HUES48 (cell line): Measurements from ENCODE around the gene CACNA1I.

ENCODE experiments used
- H3K27ac ChIP-seq: one replicate; pipeline ENCODE4 v1.7.0; 2013; ENCODE audit warnings: low read depth, low read length, inconsistent platforms
- H3K27me3 ChIP-seq: 2 replicates; pipeline ENCODE4 v1.6.1; 2013; ENCODE audit warnings: mild to moderate bottlenecking, low read length; ENCODE audit not compliant: control insufficient read depth, insufficient read depth
- H3K36me3 ChIP-seq: 2 replicates; pipeline ENCODE4 v1.6.1; 2013; ENCODE audit warnings: low read length; ENCODE audit not compliant: control insufficient read depth, insufficient read depth
- H3K4me1 ChIP-seq: 2 replicates; pipeline ENCODE4 v1.6.1; 2013; ENCODE audit warnings: mild to moderate bottlenecking, low read length; ENCODE audit not compliant: control insufficient read depth, insufficient read depth
- H3K4me3 ChIP-seq: 2 replicates; pipeline ENCODE4 v1.5.1; 2013; ENCODE audit warnings: mild to moderate bottlenecking, low read depth, low read length
- H3K9ac ChIP-seq: 2 replicates; pipeline ENCODE4 v1.6.1; 2013; ENCODE audit warnings: mild to moderate bottlenecking, low read depth, low read length, moderate library complexity
- H3K9me3 ChIP-seq: 2 replicates; pipeline ENCODE4 v1.6.1; 2013; ENCODE audit warnings: low read length; ENCODE audit not compliant: control insufficient read depth, insufficient read depth

CACNA1I gene

DNA sequence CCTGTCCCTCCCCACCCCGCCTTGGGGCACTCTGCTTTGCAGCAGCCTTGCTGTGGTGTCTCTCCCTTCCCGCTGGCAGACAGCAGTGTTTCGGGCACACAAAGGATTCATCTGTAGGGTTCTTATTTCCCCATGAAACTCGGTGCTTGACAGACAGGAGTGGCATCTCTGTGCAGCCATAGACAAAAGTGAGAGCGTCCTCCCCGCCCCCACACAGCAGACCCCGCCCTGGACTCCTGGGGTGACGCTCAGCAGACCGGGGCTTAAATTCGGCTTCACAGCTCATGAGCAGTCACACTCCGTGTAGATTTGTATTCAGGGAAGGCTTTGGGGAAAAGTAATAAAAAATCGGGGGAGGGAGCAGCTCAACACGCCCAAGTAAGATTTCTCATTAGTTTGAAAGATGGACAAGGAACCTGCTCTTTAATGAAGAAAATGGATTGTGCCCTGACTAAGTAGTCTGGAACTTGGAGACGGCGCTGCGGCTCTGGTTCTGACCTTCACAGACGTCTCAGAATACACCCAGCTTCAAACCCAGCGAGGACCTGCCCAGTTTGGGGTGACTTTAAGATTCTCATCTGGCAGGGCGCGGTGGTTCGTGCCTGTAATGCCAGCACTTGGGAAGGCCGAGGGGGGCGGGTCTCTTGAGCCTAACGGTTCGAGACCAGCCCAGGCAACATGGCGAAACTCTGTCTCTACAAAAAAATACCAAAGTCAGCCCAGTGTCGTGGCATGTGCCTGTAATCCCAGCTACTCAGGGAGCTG lies 136.0 kb downstream of the CACNA1I start:
- no peak overlapping the region for H3K4me3 ChIP-seq
- H3K4me1 ChIP-seq = peaks cover 9% of the 10 kb centered on the region
- H3K27ac ChIP-seq = no peak overlapping the region
- H3K36me3 ChIP-seq = no peaks in the 10 kb centered on the region
- no peaks in the 10 kb centered on the region for H3K27me3 ChIP-seq
- H3K9ac ChIP-seq = no peak overlapping the region
- H3K9me3 ChIP-seq = no peaks in the 10 kb centered on the region

DNA sequence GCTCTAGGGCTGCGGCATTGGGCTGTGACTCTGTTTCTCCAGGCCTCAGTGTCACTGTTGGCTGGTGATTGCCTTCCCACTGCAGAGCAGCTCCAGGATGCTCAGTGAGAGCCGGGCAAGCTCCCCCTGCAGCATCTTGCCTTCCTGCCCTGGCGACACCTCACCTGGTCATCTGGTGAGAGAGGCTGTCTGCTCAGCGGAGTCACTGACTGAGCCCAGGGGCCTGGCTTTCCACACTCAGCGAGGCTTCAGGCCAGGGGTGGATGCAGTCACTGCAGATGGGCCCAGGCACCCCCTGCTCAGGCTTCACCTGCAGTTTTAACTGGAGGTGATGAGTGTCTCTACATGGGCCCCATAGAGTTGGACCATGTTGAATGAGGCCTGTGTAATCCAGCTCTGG lies 136.8 kb downstream of the CACNA1I start:
- no peak overlapping the region for H3K9ac ChIP-seq
- no peaks in the 10 kb centered on the region for H3K27me3 ChIP-seq
- H3K4me3 ChIP-seq = no peak overlapping the region
- H3K27ac ChIP-seq = no peak overlapping the region
- peaks cover 9% of the 10 kb centered on the region for H3K4me1 ChIP-seq
- H3K36me3 ChIP-seq = no peaks in the 10 kb centered on the region
- no peaks in the 10 kb centered on the region for H3K9me3 ChIP-seq

DNA sequence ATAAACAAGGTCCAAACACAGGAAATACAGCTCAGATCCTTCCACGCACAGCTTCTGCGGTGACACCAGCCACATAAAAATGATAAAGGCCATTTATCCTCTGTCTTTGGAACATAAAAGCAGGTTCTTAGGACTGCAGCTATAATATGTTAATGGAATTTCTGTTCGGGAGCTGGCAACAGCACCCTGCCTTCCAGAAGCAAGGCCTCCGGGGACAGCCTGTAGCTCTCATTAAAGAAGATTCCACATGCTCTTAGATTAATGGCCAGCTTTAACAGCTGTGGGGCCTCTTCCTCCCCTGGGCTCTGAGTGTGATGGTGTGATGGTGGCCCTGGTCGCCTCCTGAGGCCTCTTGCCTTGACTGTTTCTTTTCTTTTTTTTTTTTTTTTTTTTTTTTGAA lies 137.3 kb downstream of the CACNA1I start:
- Histone ChIP-seq H3K4me1 (peaks cover 9% of the 10 kb centered on the region), H3K36me3 (no peaks in the 10 kb centered on the region), H3K9me3 (no peaks in the 10 kb centered on the region), H3K27ac (no peak overlapping the region), H3K27me3 (no peaks in the 10 kb centered on the region), H3K9ac (no peak overlapping the region), H3K4me3 (no peak overlapping the region)

DNA sequence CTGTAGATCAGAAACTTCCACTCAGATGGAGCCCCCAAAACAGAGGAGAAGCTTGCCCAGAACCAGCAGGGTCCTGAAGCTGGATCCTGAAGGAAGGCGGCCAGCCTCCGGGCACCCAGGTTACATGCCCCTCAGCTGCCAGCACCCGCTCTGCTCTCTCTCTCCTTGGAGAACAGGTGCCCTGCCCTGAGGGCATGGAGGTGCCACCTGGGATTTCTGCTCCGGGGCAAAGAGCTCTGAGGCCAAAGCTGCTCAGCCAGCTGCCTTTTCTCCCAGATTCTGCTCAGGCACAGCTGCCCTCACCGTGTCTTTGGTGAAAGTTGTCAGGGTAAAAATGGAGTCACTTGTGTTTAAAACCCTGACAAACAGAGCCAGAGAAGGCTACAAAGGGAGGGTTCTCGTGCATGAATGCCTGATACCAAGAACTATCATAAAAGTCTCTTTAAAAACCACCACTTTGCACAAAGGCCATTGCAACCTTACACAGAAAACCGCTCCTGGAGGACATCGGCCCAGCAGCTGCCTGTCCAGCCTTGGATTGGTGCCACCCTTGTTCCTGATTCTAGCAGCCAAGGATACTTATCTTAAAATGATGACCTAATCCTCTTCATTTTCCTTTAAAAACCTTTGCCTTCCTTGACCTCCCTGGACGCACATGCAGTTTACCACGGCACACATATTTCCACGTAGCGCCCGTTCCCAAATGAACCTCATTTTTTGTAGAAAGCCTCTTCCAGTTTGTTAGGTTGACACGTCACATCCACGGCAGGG lies 140.0 kb downstream of the CACNA1I start:
- H3K4me1 ChIP-seq = peaks cover 13% of the 10 kb centered on the region
- no peak overlapping the region for H3K4me3 ChIP-seq
- no peak overlapping the region for H3K27ac ChIP-seq
- no peaks in the 10 kb centered on the region for H3K27me3 ChIP-seq
- no peaks in the 10 kb centered on the region for H3K36me3 ChIP-seq
- no peak overlapping the region for H3K9ac ChIP-seq
- H3K9me3 ChIP-seq = no peaks in the 10 kb centered on the region

DNA sequence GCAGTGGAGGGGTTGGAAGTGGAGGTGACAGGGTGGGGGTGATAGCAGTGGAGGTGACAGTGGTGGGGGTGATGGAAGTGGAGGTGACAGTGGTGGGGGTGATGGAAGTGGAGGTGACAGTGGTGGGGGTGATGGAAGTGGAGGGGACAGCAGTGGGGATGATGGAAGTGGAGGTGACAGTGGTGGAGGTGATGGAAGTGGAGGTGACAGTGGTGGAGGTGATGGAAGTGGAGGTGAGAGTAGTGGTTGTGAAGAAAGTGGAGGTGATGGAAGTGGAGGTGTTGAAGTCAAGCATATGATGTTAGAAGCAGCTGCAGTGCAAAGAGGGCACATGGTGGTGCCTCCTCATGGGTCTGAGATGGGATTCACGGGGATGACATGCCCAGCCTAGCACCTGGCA lies 141.5 kb downstream of the CACNA1I start:
- Histone ChIP-seq H3K36me3 (no peaks in the 10 kb centered on the region), H3K9ac (no peak overlapping the region), H3K4me1 (peaks cover 4% of the 10 kb centered on the region; the same call in 1 of the 2 replicates), H3K9me3 (no peaks in the 10 kb centered on the region), H3K4me3 (no peak overlapping the region), H3K27me3 (no peaks in the 10 kb centered on the region), H3K27ac (no peak overlapping the region)

DNA sequence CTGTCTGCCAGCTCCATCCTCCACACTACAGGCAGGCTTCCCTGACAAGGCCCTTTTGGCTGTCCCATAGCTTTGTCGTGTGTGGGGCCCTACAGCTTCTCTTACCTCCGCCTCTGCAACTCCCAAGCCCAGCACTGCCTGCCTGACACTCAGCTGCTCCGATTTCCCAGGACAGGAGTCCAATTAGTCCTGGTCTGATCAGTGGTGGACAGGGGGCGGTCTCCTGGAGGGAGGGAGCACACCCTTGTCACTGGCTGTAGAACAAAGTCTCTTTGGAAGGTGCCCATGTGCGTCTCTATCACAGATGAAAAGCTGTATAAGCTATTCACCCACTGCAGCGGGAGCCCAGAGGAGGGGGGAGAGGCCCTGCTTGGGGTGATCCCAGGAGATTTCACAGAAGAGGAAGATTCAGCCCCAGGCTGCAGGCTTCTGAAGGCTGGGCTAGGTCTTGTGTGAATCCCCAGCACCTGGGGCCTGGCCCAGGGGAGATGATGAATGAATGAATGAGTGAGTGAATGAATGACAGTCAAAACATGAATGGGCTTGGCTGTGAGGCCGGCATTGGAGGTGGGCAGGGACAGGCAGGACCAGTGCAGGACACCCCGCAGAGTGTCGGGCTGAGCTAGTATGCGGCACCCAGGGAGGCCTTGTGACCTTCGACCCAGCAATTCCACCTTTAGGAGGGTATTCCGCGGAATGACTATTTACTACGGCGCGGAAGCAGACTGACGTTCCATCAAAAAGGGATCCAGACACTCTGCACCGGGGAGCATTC lies 142.4 kb downstream of the CACNA1I start:
- Histone ChIP-seq H3K9ac (no peak overlapping the region), H3K27me3 (no peaks in the 10 kb centered on the region), H3K36me3 (no peaks in the 10 kb centered on the region), H3K4me1 (peaks cover 4% of the 10 kb centered on the region; the same call in 1 of the 2 replicates), H3K9me3 (no peaks in the 10 kb centered on the region), H3K27ac (no peak overlapping the region), H3K4me3 (no peak overlapping the region)

DNA sequence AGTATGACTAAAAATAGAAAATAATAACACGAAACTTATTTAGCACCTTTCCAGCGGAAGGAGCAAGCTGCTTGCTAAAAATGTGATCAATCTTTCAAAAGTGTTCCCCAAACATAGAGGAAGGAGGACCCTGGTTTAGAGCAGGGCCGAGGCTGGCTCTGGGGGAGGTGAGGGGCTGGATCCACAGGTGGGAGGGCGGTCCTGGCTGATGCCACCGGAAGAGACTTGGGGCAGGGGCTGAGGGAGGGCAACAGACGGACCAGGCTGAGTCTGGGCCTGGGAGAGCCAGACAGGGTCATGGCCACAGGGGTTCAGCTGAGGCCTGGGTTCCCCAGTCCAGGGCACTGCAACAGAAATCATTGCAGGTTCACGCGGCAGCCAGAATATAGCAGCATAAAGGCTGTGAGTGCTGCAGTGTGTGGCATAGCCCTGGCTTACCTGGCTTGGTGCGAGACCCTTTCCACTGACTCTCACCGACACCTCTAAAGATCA lies 143.3 kb downstream of the CACNA1I start:
- H3K27me3 ChIP-seq = no peaks in the 10 kb centered on the region
- H3K9me3 ChIP-seq = no peaks in the 10 kb centered on the region
- peaks cover 4% of the 10 kb centered on the region; the same call in 1 of the 2 replicates for H3K4me1 ChIP-seq
- H3K27ac ChIP-seq = no peak overlapping the region
- H3K9ac ChIP-seq = no peak overlapping the region
- no peaks in the 10 kb centered on the region for H3K36me3 ChIP-seq
- no peak overlapping the region for H3K4me3 ChIP-seq

DNA sequence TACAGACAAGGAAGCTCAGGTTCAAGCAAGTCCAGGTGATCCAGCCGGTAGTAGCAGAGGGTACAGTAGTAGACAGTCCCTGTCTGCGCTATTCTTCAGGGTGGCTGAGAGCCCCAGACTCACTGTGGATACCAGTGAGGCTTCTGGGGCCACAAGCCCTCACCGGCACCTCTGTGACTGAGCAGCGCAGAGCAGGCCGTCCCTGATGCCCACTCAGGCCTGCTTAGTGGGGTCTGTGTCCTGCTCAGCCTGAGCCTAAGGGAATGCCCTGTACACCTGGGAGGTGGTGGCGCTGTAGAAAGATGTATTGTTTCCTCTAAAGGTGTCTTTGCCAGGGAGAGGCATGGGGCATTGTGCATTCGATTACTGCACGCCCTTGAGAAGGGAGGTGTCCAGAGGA lies 143.8 kb downstream of the CACNA1I start:
- Histone ChIP-seq H3K27ac (no peak overlapping the region), H3K4me3 (no peak overlapping the region), H3K27me3 (no peaks in the 10 kb centered on the region), H3K4me1 (peaks cover 4% of the 10 kb centered on the region; the same call in 1 of the 2 replicates), H3K36me3 (no peaks in the 10 kb centered on the region), H3K9me3 (no peaks in the 10 kb centered on the region), H3K9ac (no peak overlapping the region)

DNA sequence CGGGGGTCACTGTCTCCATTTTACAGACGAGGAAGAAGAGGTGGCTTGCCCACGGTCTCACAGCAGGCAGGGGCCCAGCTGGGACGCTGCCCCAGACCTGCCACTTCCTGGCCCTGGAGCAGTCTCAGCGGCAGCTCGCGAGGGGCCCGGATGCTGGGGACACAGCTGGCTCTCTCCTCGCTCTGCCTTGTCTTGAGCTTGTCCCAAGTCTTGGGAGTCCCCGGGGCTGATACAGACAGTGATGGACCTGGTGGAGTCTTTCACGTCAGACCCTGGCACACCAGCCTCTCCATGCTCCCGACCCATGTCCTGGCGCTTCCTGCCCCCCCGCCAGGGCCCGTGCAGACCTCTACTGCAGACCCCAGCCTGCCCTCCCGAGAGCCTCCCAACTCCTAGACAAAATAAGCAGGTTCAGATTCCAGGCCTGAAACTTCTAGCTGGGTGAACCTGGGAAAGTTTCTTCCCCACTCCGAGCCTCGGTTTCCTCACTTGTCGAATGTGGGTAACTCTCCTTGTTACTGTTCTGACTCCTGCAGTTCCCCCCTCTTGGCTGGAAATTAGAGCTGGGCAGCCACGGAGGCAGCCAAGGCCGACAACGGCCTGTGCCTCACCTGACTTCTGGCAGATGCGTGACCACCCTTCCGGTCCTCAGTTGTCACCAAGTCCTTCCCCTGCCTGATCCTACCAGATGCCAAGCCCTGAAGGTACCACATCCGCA lies 145.4 kb downstream of the CACNA1I start:
- Histone ChIP-seq H3K9ac (no peak overlapping the region), H3K9me3 (no peaks in the 10 kb centered on the region), H3K27ac (no peak overlapping the region), H3K4me3 (no peak overlapping the region), H3K27me3 (no peaks in the 10 kb centered on the region), H3K4me1 (peaks cover 13% of the 10 kb centered on the region; the same call in 1 of the 2 replicates), H3K36me3 (no peaks in the 10 kb centered on the region)

DNA sequence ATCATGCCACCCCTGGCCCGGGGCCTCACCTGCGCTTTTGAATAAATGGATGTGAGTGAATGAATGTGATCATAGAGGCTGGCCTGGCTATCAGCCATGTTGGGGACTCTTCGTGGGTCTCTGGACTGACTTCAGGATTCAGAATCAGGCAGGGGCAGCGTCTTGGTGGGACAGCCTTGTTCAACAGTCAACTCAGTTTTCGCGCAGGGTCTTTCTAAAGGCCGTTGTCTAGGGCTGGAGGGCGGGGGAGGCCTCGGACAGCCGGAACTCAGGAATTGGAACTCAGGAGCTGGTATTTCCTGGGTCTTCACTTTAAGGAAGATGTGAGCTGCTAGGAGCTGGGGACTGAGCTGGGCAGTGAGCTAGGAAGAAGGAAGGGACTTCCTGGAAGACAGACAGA lies 146.0 kb downstream of the CACNA1I start:
- H3K27me3 ChIP-seq = no peaks in the 10 kb centered on the region
- H3K36me3 ChIP-seq = no peaks in the 10 kb centered on the region
- H3K9me3 ChIP-seq = no peaks in the 10 kb centered on the region
- peaks cover 13% of the 10 kb centered on the region; the same call in 1 of the 2 replicates for H3K4me1 ChIP-seq
- H3K4me3 ChIP-seq = no peak overlapping the region
- H3K27ac ChIP-seq = no peak overlapping the region
- no peak overlapping the region for H3K9ac ChIP-seq
